GM11168 (cell line): ENCODE results near the gene MAPKAPK2.

ENCODE experiments used
- in situ Hi-C: fragments of 300-500 bp; cut with MboI; formaldehyde crosslinking; loops from one replicate; pipeline ENCODE4 v1.12.0; 2022; ENCODE audit warnings: low sequenced_read_pairs; ENCODE audit not compliant: unreplicated experiment

Gene MAPKAPK2

DNA sequence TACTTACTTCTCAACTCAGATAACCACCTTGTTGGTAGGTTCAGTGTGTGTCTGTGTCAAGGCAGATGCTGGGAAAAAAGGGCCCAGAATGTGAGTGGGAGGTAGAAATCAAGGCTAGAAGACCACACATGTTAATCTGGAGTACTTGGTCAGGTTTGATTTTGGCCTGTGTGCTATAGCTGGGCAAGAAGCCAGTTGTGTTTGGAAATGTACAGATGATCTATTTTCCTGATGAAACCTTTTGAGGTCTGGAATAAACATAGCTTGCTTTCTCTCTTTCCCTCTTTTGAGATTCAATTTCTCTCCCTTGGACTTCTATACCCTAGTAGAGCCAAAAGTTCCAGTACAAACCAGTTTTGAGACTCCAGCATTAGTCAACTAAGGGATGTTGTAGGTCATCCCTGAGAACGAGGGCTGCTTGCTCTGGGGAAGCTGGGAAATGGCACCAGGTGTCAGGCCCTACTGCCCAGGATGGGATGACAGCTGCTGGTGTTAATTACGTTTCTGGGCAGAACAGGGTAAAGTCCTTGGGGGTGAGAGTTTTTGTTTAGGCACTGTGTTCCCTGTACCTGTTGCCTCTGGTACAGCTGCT, 15.8 kb downstream of the MAPKAPK2 start:
- in situ Hi-C loops: no loop called here

GRCh38 chr1:206702260-206702659, 17.6 kb downstream of the MAPKAPK2 start:
- in situ Hi-C loops: no loop called here

GRCh38 chr1:206702803-206703202, 18.1 kb downstream of the MAPKAPK2 start:
- in situ Hi-C loops: no loop called here

GRCh38 chr1:206703661-206704060, 19.0 kb downstream of the MAPKAPK2 start:
- in situ Hi-C loops: no loop called here

- in situ Hi-C loops: no loop called here
These were observed 19.5 kb downstream of the MAPKAPK2 start for GRCh38 chr1:206704226-206704625.

DNA sequence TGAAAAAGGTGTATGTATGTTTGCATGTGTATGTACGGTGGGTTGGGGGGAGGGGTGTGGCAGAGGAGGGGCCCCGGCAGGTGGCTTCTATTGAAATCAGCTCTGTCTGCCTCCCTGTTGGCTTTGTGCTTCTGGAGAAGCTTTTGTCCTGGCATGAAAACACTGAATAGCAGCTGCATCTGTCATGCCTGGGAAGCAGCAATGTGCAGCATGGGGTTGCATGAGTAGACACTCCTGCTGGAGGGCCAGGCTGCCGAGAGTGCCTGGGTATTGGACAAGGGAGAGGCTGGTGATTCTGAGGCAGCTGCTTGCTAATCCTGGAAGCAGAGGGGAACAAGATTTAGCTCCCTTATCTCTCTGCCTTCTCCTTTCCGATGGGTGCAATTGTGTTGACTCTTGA, 20.5 kb downstream of the MAPKAPK2 start:
- in situ Hi-C loops: no loop called here

DNA sequence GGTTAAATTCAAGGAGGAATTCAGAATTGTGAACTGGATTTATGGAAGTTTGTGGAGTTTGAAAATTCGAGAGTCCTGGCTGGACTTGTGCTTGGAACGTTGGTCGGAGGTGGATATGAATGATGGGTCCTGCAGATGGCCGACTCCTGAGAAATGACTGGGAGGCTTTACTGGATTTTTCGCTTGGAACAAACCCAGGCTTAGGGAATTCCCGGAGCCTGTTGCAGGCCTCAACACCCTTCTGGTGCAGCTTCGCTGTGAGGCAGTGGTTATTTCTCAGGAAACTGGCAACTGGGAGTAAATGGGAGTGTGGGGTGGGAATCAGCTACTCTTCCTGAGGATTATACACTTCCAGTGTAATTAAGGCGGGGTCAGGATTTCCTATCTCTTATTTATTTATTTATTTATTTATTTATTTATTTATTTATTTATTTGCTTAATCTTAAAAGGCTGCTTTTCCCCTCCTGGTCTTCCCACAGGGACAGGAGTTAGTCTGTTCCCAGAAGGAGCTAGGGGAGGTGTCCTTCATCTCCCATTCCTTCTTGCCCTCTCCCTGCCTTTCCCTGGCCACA, 21.1 kb downstream of the MAPKAPK2 start:
- in situ Hi-C loops: no loop called here

- in situ Hi-C loops: no loop called here
These were observed 21.6 kb downstream of the MAPKAPK2 start for GRCh38 chr1:206706298-206706791.

- in situ Hi-C loops: no loop called here
These were observed 22.2 kb downstream of the MAPKAPK2 start for GRCh38 chr1:206706806-206707366.

GRCh38 chr1:206708058-206708457, 23.4 kb downstream of the MAPKAPK2 start:
- in situ Hi-C loops: no loop called here

DNA sequence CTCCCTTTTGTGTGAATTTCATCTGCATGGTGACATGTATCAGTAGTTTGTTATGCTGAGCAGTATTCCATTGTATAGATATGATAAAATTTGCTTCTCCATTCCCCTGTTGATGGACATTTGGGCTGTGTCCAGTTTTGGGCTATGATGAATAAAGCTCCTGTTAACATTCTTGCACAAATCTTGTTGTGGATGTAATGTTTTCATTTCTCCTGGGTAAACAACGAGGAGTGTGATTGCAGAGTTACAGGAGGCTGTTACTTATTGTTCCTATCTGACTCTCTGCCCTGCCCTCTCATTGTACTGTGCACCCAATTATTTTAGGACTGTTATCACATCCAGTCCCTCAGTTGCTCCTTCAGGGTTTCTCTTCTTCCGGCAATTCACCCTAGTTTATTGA, 24.2 kb downstream of the MAPKAPK2 start:
- in situ Hi-C loops: no loop called here

- in situ Hi-C loops: no loop called here
These were observed 24.6 kb downstream of the MAPKAPK2 start for GRCh38 chr1:206709322-206709721.

GRCh38 chr1:206709772-206710459, 25.2 kb downstream of the MAPKAPK2 start:
- in situ Hi-C loops: no loop called here

DNA sequence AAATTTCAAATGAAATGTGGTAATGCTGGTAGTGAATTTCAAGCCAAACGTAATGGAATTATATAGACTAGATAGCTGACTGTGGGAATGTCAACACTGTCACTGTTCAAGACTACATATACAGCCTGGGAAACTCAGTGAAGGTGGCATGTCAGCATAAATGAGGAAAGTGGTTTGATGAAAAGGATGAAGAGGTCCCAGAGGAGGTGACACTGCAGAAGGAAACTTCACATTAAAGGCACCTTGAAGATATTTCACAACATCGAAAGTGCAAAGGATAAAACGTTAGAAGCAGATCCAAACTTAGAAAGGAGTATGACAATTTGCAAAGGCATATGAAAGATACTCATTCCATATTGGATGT, 25.7 kb downstream of the MAPKAPK2 start:
- in situ Hi-C loops: no loop called here

- in situ Hi-C loops: no loop called here
These were observed 28.4 kb downstream of the MAPKAPK2 start for GRCh38 chr1:206713070-206713469.

GRCh38 chr1:206713910-206714312, 29.2 kb downstream of the MAPKAPK2 start:
- in situ Hi-C loops: no loop called here

DNA sequence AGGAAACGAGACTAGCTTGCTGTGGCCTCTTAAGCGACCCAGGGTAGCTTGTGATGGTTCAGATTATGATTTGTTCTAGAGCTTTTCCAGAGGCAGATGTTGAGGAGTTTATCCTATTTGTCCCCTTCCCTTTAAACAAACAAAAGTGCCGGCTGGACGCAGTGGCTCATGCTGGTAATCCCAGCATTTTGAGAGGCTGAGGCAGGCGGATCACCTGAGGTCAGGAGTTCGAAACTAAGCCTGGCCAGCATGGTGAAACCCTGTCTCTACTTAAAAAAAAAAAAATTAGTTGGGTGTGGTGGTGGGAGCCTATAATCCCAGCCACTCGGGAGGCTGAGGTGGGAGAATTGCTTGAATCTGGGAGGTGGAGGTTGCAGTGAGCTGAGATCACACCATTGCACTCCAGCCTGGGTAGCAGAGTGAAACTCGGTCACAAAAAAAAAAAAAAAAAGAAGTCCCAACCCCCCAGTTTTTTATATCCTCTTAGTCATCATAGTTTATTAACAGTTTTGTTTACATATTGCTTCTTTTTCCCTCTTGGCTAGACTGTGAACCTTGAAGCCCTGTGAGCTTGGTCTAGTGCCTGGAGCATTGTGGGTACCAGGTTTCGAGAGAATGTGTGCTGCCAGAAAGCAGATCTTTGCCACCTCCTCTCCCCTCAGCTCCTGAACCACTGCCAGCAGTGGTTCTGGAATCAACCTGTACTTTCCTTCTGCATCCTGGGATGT, 29.8 kb downstream of the MAPKAPK2 start:
- in situ Hi-C loops: no loop called here

GRCh38 chr1:206715120-206715519, 30.4 kb downstream of the MAPKAPK2 start:
- in situ Hi-C loops: no loop called here

DNA sequence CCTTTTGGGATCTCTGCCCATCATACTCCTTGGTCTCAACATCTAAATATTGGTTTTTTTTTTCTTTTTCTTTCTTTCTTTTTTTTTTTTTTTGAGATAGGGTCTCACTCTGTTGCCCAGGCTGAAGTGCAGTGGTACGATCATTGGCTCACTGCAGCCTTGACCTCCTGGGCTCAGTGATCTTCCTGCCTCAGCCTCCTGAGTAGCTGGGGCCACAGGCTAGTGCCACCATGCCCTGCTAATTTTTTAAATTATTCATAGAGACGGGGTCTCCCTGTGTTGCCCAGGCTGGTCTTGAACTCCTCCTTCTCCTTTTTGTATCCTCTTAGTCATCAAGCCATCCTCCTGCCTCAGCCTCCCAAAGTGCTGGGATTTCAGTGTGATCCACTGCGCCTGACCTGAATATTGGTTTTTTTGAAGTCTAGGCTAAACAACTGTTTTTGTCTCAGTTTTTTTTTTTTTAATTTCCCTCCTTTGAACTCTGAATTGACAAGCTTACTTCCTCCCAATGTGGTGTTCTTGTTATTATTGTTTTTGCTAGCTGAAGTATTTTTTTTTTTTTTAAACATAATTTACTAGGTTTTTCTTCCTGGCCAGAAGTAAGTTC, 30.9 kb downstream of the MAPKAPK2 start:
- in situ Hi-C loops: no loop called here

GRCh38 chr1:206716159-206716869, 31.6 kb downstream of the MAPKAPK2 start:
- in situ Hi-C loops: no loop called here
